HEK293 (cell line): Measurements from ENCODE around the gene YIF1B.

Experiments
- GFI1B ChIP-seq: fragments of 450-650 bp; formaldehyde crosslinking; IDR thresholded peaks from 2 replicates; pipeline ENCODE4 v1.5.1; 2016; ENCODE audit warnings: missing biosample characterization, missing genetic modification characterization
- INSM2 ChIP-seq: fragments of 450-650 bp; formaldehyde crosslinking; IDR thresholded peaks from 2 replicates; pipeline ENCODE4 v1.5.1; 2016; ENCODE audit warnings: missing biosample characterization, missing genetic modification characterization
- PBX3 ChIP-seq: sonication (generic); formaldehyde crosslinking; IDR thresholded peaks from 2 replicates; pipeline ENCODE4 v1.8.1; 2022; ENCODE audit warnings: mild to moderate bottlenecking, moderate library complexity, missing genetic modification reagents
- PRDM6 ChIP-seq: fragments of 450-650 bp; formaldehyde crosslinking; IDR thresholded peaks from 2 replicates; pipeline ENCODE4 v1.5.1; 2017; ENCODE audit warnings: missing biosample characterization, missing genetic modification characterization
- ZBTB1 ChIP-seq: fragments of 450-650 bp; formaldehyde crosslinking; IDR thresholded peaks from 2 replicates; pipeline ENCODE4 v1.5.1; 2016; ENCODE audit warnings: missing biosample characterization, missing genetic modification characterization
- ZBTB21 ChIP-seq: fragments of 450-650 bp; formaldehyde crosslinking; IDR thresholded peaks from 2 replicates; pipeline ENCODE4 v1.5.1; 2017; ENCODE audit warnings: missing biosample characterization, missing genetic modification characterization
- ZBTB6 ChIP-seq: fragments of 450-650 bp; formaldehyde crosslinking; IDR thresholded peaks from 2 replicates; pipeline ENCODE4 v1.5.1; 2017; ENCODE audit warnings: missing biosample characterization, missing genetic modification characterization
- ZBTB7A ChIP-seq: fragments of 450-650 bp; formaldehyde crosslinking; IDR thresholded peaks from 2 replicates; pipeline ENCODE4 v1.5.1; 2016; ENCODE audit warnings: low read depth, missing biosample characterization, missing genetic modification characterization
- ZNF114 ChIP-seq: fragments of 450-650 bp; formaldehyde crosslinking; IDR thresholded peaks from 2 replicates; pipeline ENCODE4 v1.5.0; 2017; ENCODE audit warnings: missing biosample characterization, missing genetic modification characterization
- ZNF280D ChIP-seq: fragments of 450-650 bp; formaldehyde crosslinking; IDR thresholded peaks from 2 replicates; pipeline ENCODE4 v1.5.1; 2016; ENCODE audit warnings: missing biosample characterization, missing genetic modification characterization
- ZNF391 ChIP-seq: fragments of 450-650 bp; formaldehyde crosslinking; IDR thresholded peaks from 2 replicates; pipeline ENCODE4 v1.5.1; 2016; ENCODE audit warnings: low read depth, missing biosample characterization, missing genetic modification characterization, borderline replicate concordance
- ZNF398 ChIP-seq: fragments of 450-650 bp; formaldehyde crosslinking; IDR thresholded peaks from 2 replicates; pipeline ENCODE4 v1.5.1; 2017; ENCODE audit warnings: missing biosample characterization, missing genetic modification characterization
- ZNF518A ChIP-seq: fragments of 450-650 bp; formaldehyde crosslinking; conservative IDR thresholded peaks from 2 replicates; pipeline ENCODE4 v1.5.1; 2016; ENCODE audit warnings: low read depth, missing biosample characterization, missing genetic modification characterization
- ZNF529 ChIP-seq: fragments of 450-650 bp; formaldehyde crosslinking; IDR thresholded peaks from 2 replicates; pipeline ENCODE4 v1.5.1; 2017; ENCODE audit warnings: missing genetic modification characterization, missing biosample characterization; ENCODE audit not compliant: insufficient replicate concordance
- ZNF544 ChIP-seq: fragments of 450-650 bp; formaldehyde crosslinking; IDR thresholded peaks from 2 replicates; pipeline ENCODE4 v1.5.0; 2017; ENCODE audit warnings: missing biosample characterization, missing genetic modification characterization
- ZNF600 ChIP-seq: fragments of 450-650 bp; formaldehyde crosslinking; IDR thresholded peaks from 2 replicates; pipeline ENCODE4 v1.5.1; 2016; ENCODE audit warnings: missing biosample characterization, missing genetic modification characterization
- ZNF692 ChIP-seq: fragments of 450-650 bp; formaldehyde crosslinking; IDR thresholded peaks from 2 replicates; pipeline ENCODE4 v1.5.1; 2016; ENCODE audit warnings: missing biosample characterization, missing genetic modification characterization

YIF1B gene

GRCh38 chr19:38315657-38316476 is at the start of gene YIF1B (continued):
- no peak for TF ChIP-seq ZNF518A (tag by site-specific recombination)
- peak; percentile 73 for TF ChIP-seq PBX3 (CRISPR knock-in tag)
- TF ChIP-seq ZBTB21 (tag by site-specific recombination): peak; percentile 59; the same call in 1 of the 2 replicates
- TF ChIP-seq ZNF398: no peak; the same call in 1 of the 2 replicates
- no peak; the same call in 1 of the 2 replicates for TF ChIP-seq GFI1B (tag by site-specific recombination)
- peak; percentile 41; the same call in 1 of the 2 replicates for TF ChIP-seq ZBTB7A
- peak; percentile 56 for TF ChIP-seq ZNF692 (tag by site-specific recombination)
- no peak for TF ChIP-seq ZNF529 (tag by site-specific recombination)
- TF ChIP-seq ZNF544: no peak
- TF ChIP-seq ZNF280D (tag by site-specific recombination): peak; percentile 72; the same call in 1 of the 2 replicates
- TF ChIP-seq INSM2 (tag by site-specific recombination): peak; percentile 48; the same call in 1 of the 2 replicates
- peak; percentile 77; the same call in 1 of the 2 replicates for TF ChIP-seq ZNF391 (tag by site-specific recombination)
- no peak for TF ChIP-seq ZBTB1 (tag by site-specific recombination)
- no peak for TF ChIP-seq ZNF600 (tag by site-specific recombination)
- peak; percentile 82; the same call in 1 of the 2 replicates for TF ChIP-seq ZBTB6 (tag by site-specific recombination)
- TF ChIP-seq PRDM6: no peak
- TF ChIP-seq ZNF114 (tag by site-specific recombination): no peak
